HG03280 (cell line): Measurements from ENCODE around the gene DPY19L3.
A peak's percentile ranks its signal among the peaks of the same experiment; 100 is the strongest.
"Not testable (repeated sequence)": the region's sequence is repeated elsewhere in the genome, so short reads cannot be mapped to it uniquely, and the experiment has no call there.

Experiments used
- ATAC-seq: cut with Tn5 transposase; IDR thresholded peaks from one replicate; pipeline ENCODE4 v1.9.1; 2021; ENCODE audit warnings: mild to moderate bottlenecking, moderate library complexity; ENCODE audit not compliant: unreplicated experiment

The DPY19L3 gene

GRCh38 chr19:32436692-32437091 lies 31.1 kb downstream of the DPY19L3 start:
- ATAC-seq, result no peak

GRCh38 chr19:32437096-32437495 lies 31.5 kb downstream of the DPY19L3 start:
- ATAC-seq, result no peak

- ATAC-seq, result no peak
These were observed 33.2 kb downstream of the DPY19L3 start for GRCh38 chr19:32438751-32439150.

GRCh38 chr19:32442650-32443049 lies 37.1 kb downstream of the DPY19L3 start:
- ATAC-seq, result no peak

- ATAC-seq, result not testable (repeated sequence)
These were observed 42.0 kb downstream of the DPY19L3 start for GRCh38 chr19:32447534-32447933.

GRCh38 chr19:32448026-32448425 lies 42.5 kb downstream of the DPY19L3 start:
- ATAC-seq, result no peak

GRCh38 chr19:32450217-32450616 lies 44.6 kb downstream of the DPY19L3 start:
- no peak for ATAC-seq

GRCh38 chr19:32453736-32454135 lies 48.2 kb downstream of the DPY19L3 start:
- no peak for ATAC-seq

GRCh38 chr19:32456406-32456805 lies 50.8 kb downstream of the DPY19L3 start:
- ATAC-seq, result no peak

GRCh38 chr19:32457571-32458158 lies 52.1 kb downstream of the DPY19L3 start:
- no peak for ATAC-seq

- peak; percentile 83 for ATAC-seq
These were observed 53.0 kb downstream of the DPY19L3 start for GRCh38 chr19:32458500-32459123.

- no peak for ATAC-seq
These were observed 53.8 kb downstream of the DPY19L3 start for GRCh38 chr19:32459204-32459865.

- ATAC-seq, result no peak
These were observed 54.9 kb downstream of the DPY19L3 start for GRCh38 chr19:32460476-32460875.

GRCh38 chr19:32464279-32464678 lies 58.7 kb downstream of the DPY19L3 start:
- no peak for ATAC-seq

- no peak for ATAC-seq
These were observed 59.6 kb downstream of the DPY19L3 start for GRCh38 chr19:32465176-32465575.

GRCh38 chr19:32469795-32470194 lies 64.2 kb downstream of the DPY19L3 start:
- no peak for ATAC-seq

GRCh38 chr19:32471095-32471494 lies 65.5 kb downstream of the DPY19L3 start:
- no peak for ATAC-seq

- ATAC-seq, result no peak
These were observed 66.2 kb downstream of the DPY19L3 start for GRCh38 chr19:32471811-32472210.

- no peak for ATAC-seq
These were observed 69.8 kb downstream of the DPY19L3 start for GRCh38 chr19:32475141-32476031.

- ATAC-seq, result no peak
These were observed 70.4 kb downstream of the DPY19L3 start for GRCh38 chr19:32476032-32476350.

- no peak for ATAC-seq
These were observed 74.8 kb downstream of the DPY19L3 start for GRCh38 chr19:32480321-32480720.
